HG02870 (cell line): ENCODE results near the gene BTG1.
A peak's percentile ranks its signal among the peaks of the same experiment; 100 is the strongest.

Source experiments
- ATAC-seq: cut with Tn5 transposase; IDR thresholded peaks from one replicate; pipeline ENCODE4 v1.9.1; 2021; ENCODE audit warnings: mild to moderate bottlenecking, moderate library complexity; ENCODE audit not compliant: unreplicated experiment

BTG1 gene

GRCh38 chr12:92145731-92146496 lies at the start of gene BTG1:
BTG1 (minus strand) TSS chr12:92145846; CDS start chr12:92145535, 311 bp downstream.
- peak; percentile 67 for ATAC-seq

GRCh38 chr12:92194561-92194960 lies 48.9 kb upstream of the BTG1 start:
- no peak for ATAC-seq

GRCh38 chr12:92193846-92194245 lies 48.2 kb upstream of the BTG1 start:
- no peak for ATAC-seq

- no peak for ATAC-seq
Measured at GRCh38 chr12:92193063-92193462, 47.4 kb upstream of the BTG1 start.

- ATAC-seq = no peak
Measured at GRCh38 chr12:92192360-92192759, 46.7 kb upstream of the BTG1 start.

GRCh38 chr12:92191061-92191460 lies 45.4 kb upstream of the BTG1 start:
- ATAC-seq = no peak

GRCh38 chr12:92188517-92189188 lies 43.0 kb upstream of the BTG1 start:
- no peak for ATAC-seq

GRCh38 chr12:92186038-92186470 lies 40.4 kb upstream of the BTG1 start:
- ATAC-seq = no peak

GRCh38 chr12:92185052-92185451 lies 39.4 kb upstream of the BTG1 start:
- peak; percentile 82 for ATAC-seq

GRCh38 chr12:92183575-92183974 lies 37.9 kb upstream of the BTG1 start:
- ATAC-seq = no peak

GRCh38 chr12:92178340-92178739 lies 32.7 kb upstream of the BTG1 start:
- ATAC-seq = no peak

GRCh38 chr12:92176646-92177045 lies 31.0 kb upstream of the BTG1 start:
- ATAC-seq = no peak

GRCh38 chr12:92175961-92176360 lies 30.3 kb upstream of the BTG1 start:
- no peak for ATAC-seq

- no peak for ATAC-seq
Measured at GRCh38 chr12:92170050-92170449, 24.4 kb upstream of the BTG1 start.

GRCh38 chr12:92167075-92167474 lies 21.4 kb upstream of the BTG1 start:
- no peak for ATAC-seq

GRCh38 chr12:92164712-92165111 lies 19.1 kb upstream of the BTG1 start:
- ATAC-seq = no peak

- ATAC-seq = no peak
Measured at GRCh38 chr12:92162079-92162478, 16.4 kb upstream of the BTG1 start.

GRCh38 chr12:92158796-92159439 lies 13.3 kb upstream of the BTG1 start:
- ATAC-seq = peak; percentile 60

- ATAC-seq = no peak
Measured at GRCh38 chr12:92156704-92157395, 11.2 kb upstream of the BTG1 start.

- no peak for ATAC-seq
Measured at GRCh38 chr12:92156139-92156538, 10.5 kb upstream of the BTG1 start.

GRCh38 chr12:92155733-92156132 lies 10.1 kb upstream of the BTG1 start:
- ATAC-seq = no peak
